Transverse colon (tissue), 4 donors: ENCODE measurements around the gene CLIC6.

Source experiments
- CTCF ChIP-seq, 5 experiments: fragments of 200-600 bp in 3 of 5; fragments of 450-650 bp in 2 of 5; sonication (generic) in 3 of 5; IDR thresholded peaks; 1 replicate in 2 of 5; 2 replicates in 3 of 5; pipeline ENCODE4 v1.5.1; 2016 to 2017; ENCODE audit warnings: antibody characterized with exemption in 5 of 5, inconsistent platforms in 3 of 5, mild to moderate bottlenecking in 2 of 5, moderate library complexity in 1 of 5
- EP300 ChIP-seq: sonication (generic); formaldehyde crosslinking; IDR thresholded peaks from one replicate; pipeline ENCODE4 v1.6.1; 2017; ENCODE audit warnings: antibody characterized with exemption, low read depth
- POLR2A ChIP-seq: fragments of 450-650 bp; IDR thresholded peaks from one replicate; pipeline ENCODE4 v1.6.1; 2016; ENCODE audit warnings: antibody characterized with exemption, mild to moderate bottlenecking, moderate library complexity
- POLR2AphosphoS5 ChIP-seq, 3 donors: sonication (generic); formaldehyde crosslinking; IDR thresholded peaks; one replicate each; pipeline ENCODE4 v1.6.1; 2016; ENCODE audit warnings: antibody characterized with exemption in 3 of 3

- no peak for TF ChIP-seq POLR2A
- TF ChIP-seq CTCF (IDR thresholded peaks at IDR 0.05), result no peak
- TF ChIP-seq EP300, result no peak
- no peak for TF ChIP-seq POLR2AphosphoS5 (IDR thresholded peaks at IDR 0.05)
These were observed 29.0 kb downstream of the CLIC6 start for GRCh38 chr21:34697826-34698225.
